Measurements from ENCODE around the gene KIRREL2.

KIRREL2 gene

DNA sequence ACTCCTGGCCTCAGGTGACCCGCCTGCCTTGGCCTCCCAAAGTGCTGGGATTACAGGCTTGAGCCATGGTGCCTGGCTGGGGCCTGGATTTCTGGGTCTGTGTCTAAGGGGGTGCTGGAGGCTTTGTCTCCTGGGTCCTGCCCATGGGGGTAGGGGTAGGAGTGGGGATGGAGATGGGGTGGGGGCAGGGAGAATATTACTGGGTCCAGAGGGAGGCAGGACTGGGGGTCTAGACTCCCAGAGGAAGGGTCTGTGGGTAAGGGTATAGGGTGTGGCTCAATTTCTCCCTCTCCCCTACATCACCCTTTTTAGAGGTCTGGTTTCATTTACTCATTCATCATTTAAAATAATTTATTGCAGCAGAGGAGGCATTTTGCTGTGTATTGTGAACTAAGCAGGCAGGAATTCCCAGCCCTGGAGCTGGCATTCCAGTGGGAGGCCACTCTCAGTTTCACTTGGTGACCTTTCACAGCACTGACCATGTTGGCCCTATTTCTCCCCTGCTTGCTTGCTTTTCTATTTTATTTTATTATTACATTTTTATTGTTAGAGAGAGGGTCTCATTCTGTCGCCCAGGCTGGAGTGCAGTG, 44.4 kb downstream of the KIRREL2 start (continued):
- TF ChIP-seq ZFP37 (tag by site-specific recombination; IDR thresholded peaks at IDR 0.05) (no peak), ZNF211 (tag by site-specific recombination; IDR thresholded peaks at IDR 0.05; ENCODE audit: low read depth) (no peak), ZBTB7A (tag by site-specific recombination; IDR thresholded peaks at IDR 0.05; ENCODE audit: low read depth) (0 out of 2 replicates have a peak, but pooled peaks have one; percentile 32), FEZF1 (tag by site-specific recombination; IDR thresholded peaks at IDR 0.05) (peak; percentile 30; the same call in 1 of the 2 replicates)

- Histone ChIP-seq H3K27ac (ENCODE audit: extremely low read depth, low read depth, low read length) (peak within 1 kb of the TSS; percentile 21; the same call in 1 of the 2 replicates), H3K9me3 (ENCODE audit: control insufficient read depth, insufficient read depth, low read depth, low read length) (no peaks in the 10 kb centered on the region), H3K4me1 (ENCODE audit: control insufficient read depth, insufficient read depth, low read length) (peaks cover 14% of the 10 kb centered on the region), H3K4me3 (ENCODE audit: low read depth, low read length) (no peak within 1 kb of the TSS), H3K36me3 (ENCODE audit: control insufficient read depth in 2 of 2, insufficient read depth in 1 of 2, low read length in 2 of 2) (peaks cover 12 to 15% of the 10 kb centered on the region in 2 experiments)
- ChIA-PET POLR2A (interaction anchor here (1.7 kb wide), 1 partner anchor 23 kb away, joined by 8 read pairs; no protein-coding TSS in a partner anchor), CTCF (no interaction called here)
- peak; percentile 48; the same call in 1 of the 2 replicates for TF ChIP-seq ZNF398 (tag by site-specific recombination; IDR thresholded peaks at IDR 0.05)
- TF ChIP-seq ZNF433 (tag by site-specific recombination; IDR thresholded peaks at IDR 0.05; ENCODE audit: low read depth): 0 out of 2 replicates have a peak, but pooled peaks have one; percentile 3
- TF ChIP-seq ZNF600 (tag by site-specific recombination; IDR thresholded peaks at IDR 0.05): peak; percentile 93
- no peak for TF ChIP-seq ZNF785 (tag by site-specific recombination; IDR thresholded peaks at IDR 0.05)
- peak; percentile 44 for TF ChIP-seq ZNF335 (tag by site-specific recombination; conservative IDR thresholded peaks at IDR 0.05)
- 0 out of 2 replicates have a peak, but pooled peaks have one; percentile 19 for TF ChIP-seq ZNF629 (tag by site-specific recombination; IDR thresholded peaks at IDR 0.05)
- peak; percentile 58; the same call in 1 of the 2 replicates for TF ChIP-seq ZBTB20 (tag by site-specific recombination; IDR thresholded peaks at IDR 0.05)
- peak; percentile 43; the same call in 1 of the 2 replicates for TF ChIP-seq KLF9 (tag by site-specific recombination; IDR thresholded peaks at IDR 0.05; ENCODE audit: low read depth)
- peak; percentile 69 for TF ChIP-seq SP2 (tag by site-specific recombination; IDR thresholded peaks at IDR 0.05)
- no peak for TF ChIP-seq ZNF311 (tag by site-specific recombination; IDR thresholded peaks at IDR 0.05; ENCODE audit: borderline replicate concordance)
- TF ChIP-seq GLIS2 (tag by site-specific recombination; IDR thresholded peaks at IDR 0.05): 0 out of 2 replicates have a peak, but pooled peaks have one; percentile 12
- no peak for TF ChIP-seq ZNF26 (tag by site-specific recombination; IDR thresholded peaks at IDR 0.05)
- peak; percentile 100 for TF ChIP-seq ZNF2 (tag by site-specific recombination; IDR thresholded peaks at IDR 0.05)
- no peak for TF ChIP-seq ZNF701 (tag by site-specific recombination; IDR thresholded peaks at IDR 0.05)
- TF ChIP-seq ZNF366 (tag by site-specific recombination; conservative IDR thresholded peaks at IDR 0.05): 0 out of 2 replicates have a peak, but pooled peaks have one; percentile 14
- TF ChIP-seq PRDM1 (tag by site-specific recombination; IDR thresholded peaks at IDR 0.05): peak; percentile 81
- TF ChIP-seq SP7 (tag by site-specific recombination; IDR thresholded peaks at IDR 0.05): peak; percentile 28; the same call in 1 of the 2 replicates
- no peak; the same call in 1 of the 2 replicates for TF ChIP-seq ZNF473 (tag by site-specific recombination; IDR thresholded peaks at IDR 0.05)
- TF ChIP-seq PATZ1 (tag by site-specific recombination; IDR thresholded peaks at IDR 0.05): peak; percentile 63
- TF ChIP-seq KLF1 (tag by site-specific recombination; IDR thresholded peaks at IDR 0.05): peak; percentile 12; the same call in 1 of the 2 replicates
- TF ChIP-seq KLF17 (tag by site-specific recombination; IDR thresholded peaks at IDR 0.05): peak; percentile 69; the same call in 1 of the 2 replicates
- no peak for TF ChIP-seq ZNF169 (tag by site-specific recombination; IDR thresholded peaks at IDR 0.05)
- peak; percentile 40; the same call in 1 of the 2 replicates for TF ChIP-seq IKZF3 (tag by site-specific recombination; IDR thresholded peaks at IDR 0.05)
Measured at GRCh38 chr19:35901854-35902661, 45.3 kb downstream of the KIRREL2 start, which contains the start of gene HCST. TSS of gene HCST (plus strand) at chr19:35902529. CDS start at chr19:35902594, 65 bp downstream.

Data from HEK293 (cell line).